ENCODE data around the gene SF3A1. TPM values are rescaled to one million over a fixed set of nuclear protein-coding genes. Genes with fewer than 3 reads are reported as not detected.
A peak's percentile ranks its signal among the peaks of the same experiment; 100 is the strongest.

SF3A1 gene
- total RNA-seq, 1 experiment from 2014 or later = 52.2 TPM

DNA sequence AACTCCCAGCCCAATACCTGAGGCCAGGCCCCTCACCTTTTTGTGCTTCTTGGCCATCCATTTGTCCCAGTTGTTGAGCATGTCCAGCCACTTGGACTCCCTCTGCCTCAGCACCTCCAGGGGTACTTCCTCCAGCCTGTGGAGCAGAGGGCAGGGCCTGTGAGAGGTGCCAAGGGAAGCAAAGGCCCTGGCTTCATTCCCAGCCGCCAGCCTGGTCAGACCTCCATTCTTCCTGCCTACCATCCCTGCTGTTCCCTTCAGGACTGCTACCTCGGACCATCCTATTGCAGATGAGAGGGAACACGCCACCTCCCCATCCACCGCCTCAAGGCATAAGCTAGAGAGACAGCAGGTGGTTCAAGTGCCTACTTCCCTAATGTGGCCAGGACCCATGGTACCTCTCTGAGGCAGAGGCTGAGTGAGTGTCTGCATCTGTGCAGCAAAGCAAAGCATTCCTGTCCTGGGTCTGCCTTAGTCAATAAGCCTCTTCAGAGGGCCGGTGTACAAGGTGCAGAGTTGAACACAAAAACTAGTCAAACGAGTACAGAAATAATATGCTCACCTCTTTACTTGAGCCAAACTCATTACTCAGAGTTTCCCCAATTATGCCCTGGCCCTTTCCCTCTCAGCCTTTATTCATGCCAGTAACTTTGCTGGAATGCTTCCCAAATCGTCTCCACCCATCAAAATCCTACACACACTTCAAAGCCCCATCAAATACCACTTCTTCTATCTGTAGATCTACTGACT lies 52.0 kb downstream of the SF3A1 start:
- DNase-seq (ENCODE audit: low read depth) = no peak

DNA sequence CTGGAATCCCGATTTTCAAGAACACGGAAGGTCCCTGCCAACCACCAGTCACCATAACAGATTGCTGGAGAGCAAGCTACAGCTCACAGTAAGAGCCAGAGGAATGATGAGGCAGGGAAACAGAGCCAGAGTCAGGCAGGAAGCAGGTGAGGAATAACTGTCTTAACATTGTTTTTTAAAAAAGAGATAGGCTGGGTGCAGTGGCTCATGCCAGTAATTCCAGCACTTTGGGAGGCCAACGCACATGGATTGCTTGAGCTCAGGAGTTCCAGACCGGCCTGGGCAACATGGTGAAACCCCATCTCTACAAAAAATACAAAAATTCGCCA lies 53.9 kb downstream of the SF3A1 start:
- DNase-seq (ENCODE audit: low read depth) = no peak

DNA sequence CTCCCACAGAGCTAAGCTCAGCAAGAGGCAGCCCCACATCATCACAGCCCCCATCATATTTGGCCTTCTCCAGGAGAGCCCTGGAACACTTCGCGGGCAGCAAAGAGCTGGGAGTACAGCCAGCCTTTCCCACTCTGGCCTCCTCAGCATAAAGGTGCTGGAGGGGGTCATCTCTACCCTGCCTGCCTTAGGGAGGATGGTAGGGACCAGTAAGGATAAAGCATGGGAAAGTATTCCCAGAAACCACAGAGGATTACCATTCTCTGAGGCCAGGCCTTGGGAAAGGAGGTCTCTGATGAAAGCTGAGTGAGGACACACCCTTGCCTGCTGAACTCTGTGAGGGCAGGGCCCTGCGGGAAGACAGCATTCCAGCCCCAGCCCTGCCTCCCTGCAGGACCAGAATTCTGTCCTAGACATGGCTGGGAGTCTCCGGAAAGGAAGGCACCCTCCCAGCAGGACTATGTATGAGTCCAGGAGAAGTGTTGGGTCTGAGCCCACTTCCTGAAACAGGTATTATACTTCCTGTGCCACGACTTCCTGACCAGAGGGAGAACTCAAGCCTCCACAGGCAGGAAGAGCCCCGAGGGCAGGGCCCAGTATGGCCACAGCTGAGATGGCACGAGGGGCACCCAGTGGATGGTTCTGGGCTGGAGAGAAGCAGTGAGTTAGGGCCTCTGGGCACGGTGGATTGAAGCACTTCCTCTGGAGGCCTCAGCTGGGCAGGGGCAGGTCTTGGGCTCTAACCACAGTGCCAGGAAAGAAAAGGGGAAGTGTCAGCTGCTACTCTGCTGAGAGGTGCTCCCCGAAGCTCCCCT lies 54.5 kb downstream of the SF3A1 start:
- DNase-seq (ENCODE audit: low read depth) = no peak

DNA sequence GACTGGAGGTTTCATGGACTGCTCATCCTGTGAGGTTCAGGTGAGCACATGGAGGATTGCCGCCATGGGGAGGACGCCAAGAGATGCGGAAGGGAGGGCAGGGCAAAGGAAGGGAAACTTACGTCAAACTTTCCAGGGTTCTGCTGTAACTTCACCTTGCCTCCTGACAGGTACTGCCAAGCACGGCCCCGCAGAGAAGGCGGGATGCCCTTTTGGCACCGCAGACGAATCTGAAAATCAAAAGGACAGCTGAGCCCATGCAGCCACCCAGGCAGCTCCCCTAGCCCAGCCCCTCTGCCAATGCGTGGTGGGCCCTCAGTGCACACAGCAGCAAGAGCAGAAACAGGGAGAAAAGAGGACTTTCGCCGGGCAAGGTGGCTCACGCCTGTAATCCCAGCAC lies 57.4 kb downstream of the SF3A1 start:
- DNase-seq (ENCODE audit: low read depth) = no peak

DNA sequence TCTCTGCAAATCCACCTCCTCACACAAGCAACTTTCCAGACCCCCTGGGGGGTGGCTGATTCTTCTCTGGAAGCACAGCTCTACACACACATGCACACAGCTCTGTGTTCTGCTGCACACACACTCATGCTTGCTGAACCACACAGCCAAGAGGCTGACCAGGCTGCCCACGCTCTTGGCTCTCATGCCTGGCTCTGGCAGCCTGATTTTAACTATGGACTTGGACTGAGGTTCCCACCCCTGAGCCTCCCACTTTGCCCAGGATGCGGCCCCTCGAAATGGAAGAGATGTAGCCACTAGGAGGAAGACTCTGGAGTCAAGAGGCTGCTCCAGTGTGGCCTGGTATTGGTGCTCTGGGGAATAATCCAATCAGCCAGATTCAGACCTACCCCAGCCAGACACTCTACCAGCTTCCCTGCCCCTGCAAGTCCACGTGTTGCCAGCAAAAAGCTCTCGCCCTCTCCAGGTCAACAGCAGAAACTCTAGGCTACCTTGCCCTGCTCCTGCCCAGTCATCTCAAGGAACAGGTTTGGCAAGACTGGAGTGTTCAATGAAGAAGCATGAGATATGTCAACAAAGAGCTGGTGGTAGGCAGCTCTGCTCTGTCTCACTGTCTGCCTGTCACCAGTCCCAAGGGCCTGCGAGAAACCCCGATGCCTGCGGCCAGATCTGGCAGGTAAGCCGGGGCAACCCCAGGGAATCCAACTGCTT lies 58.5 kb downstream of the SF3A1 start:
- DNase-seq (ENCODE audit: low read depth) = no peak

DNA sequence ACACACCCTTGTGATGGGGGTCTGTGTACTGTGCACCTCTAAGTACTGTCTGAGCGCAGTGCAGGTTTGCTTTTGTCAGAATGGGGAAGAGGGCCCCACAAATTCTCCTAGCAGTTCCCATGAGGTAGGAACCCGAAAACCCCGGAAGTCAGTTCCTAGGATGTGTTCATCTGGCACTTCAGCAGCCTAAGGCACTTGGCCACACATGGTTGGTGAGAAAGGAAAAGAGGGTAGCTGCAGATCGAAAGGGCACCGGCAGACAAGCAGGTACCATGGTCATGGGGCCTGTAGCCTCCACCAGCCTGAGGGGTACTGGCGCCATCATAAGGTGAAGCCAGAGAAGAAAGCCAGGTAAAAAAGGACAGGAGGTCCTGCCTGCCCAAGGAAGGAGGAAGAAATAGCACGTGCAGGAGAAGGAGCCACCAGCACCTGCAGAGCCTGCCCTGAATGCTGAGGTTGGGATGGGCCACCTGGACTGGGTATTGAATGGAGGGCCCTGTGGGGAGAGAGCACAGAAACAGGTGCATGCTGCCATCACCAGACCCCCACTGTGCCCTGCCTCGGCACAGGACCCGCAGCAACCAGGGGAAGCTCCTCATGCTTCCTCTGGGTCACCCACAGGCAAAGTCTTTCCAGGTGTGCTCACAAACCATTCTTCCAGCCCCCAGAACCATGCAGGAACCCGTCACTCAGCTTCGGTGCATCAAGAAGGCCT lies 59.3 kb downstream of the SF3A1 start:
- DNase-seq (ENCODE audit: low read depth) = no peak

DNA sequence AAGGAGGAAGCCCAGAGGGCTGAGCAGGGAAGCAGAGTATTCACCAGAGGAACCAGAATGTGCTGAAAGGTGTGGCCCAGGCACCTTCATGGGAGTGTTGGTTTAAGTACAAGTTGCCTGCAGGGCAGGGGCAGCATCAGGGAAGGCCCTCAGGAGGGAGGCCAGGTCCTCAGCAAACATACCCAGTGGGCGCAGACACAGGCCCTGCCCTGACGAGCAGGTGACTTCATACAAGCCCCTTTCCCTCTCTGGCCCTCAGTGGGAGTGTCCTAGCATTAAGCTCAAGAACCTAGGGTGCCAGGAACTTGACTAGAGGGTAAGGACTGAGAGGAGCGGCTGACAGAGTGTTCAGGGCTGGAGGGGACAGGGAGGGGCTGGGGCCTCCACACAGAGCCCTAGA lies 59.9 kb downstream of the SF3A1 start:
- DNase-seq (ENCODE audit: low read depth) = no peak

DNA sequence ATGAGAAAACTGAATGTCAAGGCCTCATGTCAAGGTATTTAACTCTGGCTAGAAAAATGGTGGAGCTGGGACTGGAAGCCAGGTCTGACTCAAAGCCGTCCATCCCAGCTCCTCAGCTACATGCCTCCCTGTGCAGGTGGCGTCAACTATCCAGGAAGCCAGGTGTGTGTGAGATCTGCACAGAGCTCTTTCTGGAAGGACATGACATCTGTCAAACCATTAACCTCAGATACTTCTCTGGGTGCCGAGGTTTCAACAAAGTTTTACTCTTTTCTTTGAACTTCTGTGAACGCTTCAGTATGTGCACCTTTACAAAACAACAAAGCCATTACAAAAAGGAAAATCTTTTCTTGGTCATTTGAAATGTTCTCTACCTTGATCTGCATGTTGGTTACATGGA lies 60.4 kb downstream of the SF3A1 start:
- no peak for DNase-seq (ENCODE audit: low read depth)

DNA sequence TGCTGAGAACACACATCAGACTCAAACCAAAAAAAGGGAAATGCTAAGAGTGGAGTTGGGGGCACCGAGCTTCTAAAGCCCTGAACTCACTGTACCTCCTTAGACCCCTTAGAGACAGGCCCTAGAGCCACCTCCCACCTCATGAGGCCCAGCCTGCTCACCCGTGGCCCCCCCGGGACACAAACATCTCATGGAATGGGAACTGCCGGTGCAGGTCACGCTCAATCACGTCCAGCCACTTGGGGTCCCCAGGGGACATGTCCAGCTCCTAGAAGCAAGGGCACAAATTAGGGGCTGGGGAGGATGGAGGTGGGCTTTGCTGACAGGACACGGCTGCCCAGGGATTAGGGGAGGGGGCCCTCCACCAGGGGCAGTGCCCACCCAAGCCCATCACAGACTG lies 61.1 kb downstream of the SF3A1 start:
- no peak for DNase-seq (ENCODE audit: low read depth)

DNA sequence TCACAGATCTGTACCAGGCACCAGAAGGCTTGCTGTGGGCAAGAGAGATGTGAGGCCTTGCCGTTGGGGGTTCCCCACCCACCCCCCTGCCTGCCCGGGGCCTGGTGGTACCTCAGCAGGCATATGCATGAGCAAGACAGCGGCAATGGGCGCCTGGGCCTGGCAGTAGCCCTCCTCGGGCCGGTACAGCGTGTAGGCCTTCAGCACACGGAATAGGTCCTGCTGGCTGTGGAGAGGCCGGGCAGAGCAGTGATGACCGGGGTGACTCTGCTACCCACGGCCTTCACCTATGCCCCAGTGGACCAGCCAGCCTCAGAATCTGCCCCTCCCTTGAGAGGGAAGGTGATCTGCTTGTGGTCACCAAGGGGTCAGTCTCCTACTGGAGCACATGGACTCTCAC lies 61.9 kb downstream of the SF3A1 start:
- no peak for DNase-seq (ENCODE audit: low read depth)

DNA sequence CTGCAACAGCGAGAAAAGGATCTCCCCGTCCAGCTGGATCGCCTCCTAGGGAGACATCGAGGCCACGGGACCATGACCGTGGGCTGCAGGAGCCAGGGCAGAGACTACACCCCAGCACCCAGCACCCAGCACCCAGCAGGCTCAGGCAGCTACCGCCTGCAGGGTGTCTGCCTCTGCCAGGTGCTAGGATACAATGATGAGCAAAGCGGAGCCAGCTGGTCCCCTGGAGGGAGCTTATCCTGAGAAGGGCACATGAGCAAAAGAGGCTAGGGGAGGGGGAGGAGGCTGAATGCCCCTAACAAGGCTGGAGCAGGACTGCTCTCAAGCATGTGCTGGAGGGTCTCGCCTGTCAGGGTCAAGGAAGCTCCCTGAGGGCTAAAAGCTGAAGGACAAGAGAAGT lies 62.6 kb downstream of the SF3A1 start:
- no peak for DNase-seq (ENCODE audit: low read depth)

DNA sequence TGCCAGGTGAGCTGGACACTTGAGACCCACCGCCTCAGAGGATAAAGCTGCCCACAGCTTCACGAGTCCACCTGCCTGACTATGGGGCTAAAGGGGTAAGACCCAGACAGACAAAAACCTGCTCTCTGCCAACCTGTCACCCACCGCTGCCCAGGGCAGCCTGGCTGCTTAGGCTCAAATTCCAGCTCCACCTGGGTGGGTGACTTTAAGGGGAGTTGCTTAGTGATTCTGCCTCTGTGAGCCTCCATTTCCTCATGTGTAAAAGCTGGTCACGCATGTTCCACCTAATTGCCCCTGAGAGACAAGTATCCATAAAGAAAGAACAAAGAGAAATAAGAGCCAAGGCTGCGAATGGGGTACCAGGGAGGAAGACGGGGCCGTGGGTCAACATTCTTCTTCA lies 63.7 kb downstream of the SF3A1 start:
- DNase-seq (ENCODE audit: low read depth) = no peak

DNA sequence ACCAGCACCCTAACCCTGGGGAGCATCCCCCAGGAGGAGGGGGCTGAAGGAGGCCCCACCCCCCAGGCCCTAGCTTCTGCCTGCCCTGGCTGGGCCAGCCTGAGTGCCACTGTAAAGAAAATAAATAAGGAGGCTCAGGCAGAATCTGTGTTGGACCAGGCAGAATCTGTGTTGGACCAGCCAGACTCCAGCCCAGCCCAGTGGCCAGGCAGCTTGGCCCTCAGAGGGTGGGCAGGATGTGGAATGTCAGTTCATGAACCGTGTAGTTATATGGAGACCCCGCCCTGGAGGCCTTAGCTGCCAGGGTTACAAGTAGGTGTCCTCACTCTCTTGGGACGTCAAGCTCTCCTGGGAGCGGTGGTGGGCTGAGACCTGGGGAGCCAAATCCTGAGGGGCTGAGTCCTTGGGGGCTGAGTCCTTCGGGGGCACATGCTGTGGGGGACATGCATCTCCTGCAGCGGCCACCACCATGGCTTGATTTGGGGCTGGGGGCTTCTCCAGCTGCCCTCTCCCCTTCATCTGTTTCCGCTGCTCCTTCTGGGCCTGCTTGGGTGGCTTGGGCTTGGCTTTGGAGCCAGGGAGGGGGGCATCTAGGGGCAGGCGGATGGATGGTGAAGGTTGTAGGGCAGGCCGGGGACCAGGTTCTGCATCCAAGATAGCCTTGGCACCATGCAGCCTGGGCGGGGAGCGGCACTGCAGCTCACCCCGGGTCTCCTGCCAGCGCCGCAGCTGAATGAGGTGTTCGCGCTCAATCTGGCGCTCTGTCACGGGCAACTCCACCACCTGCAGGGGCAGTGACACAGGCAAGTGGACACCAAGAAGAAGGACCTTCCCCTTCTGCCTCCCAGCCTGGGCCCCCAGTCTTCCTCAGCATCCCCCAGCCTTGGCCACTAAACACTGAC lies 64.4 kb downstream of the SF3A1 start:
- DNase-seq (ENCODE audit: low read depth) = no peak

DNA sequence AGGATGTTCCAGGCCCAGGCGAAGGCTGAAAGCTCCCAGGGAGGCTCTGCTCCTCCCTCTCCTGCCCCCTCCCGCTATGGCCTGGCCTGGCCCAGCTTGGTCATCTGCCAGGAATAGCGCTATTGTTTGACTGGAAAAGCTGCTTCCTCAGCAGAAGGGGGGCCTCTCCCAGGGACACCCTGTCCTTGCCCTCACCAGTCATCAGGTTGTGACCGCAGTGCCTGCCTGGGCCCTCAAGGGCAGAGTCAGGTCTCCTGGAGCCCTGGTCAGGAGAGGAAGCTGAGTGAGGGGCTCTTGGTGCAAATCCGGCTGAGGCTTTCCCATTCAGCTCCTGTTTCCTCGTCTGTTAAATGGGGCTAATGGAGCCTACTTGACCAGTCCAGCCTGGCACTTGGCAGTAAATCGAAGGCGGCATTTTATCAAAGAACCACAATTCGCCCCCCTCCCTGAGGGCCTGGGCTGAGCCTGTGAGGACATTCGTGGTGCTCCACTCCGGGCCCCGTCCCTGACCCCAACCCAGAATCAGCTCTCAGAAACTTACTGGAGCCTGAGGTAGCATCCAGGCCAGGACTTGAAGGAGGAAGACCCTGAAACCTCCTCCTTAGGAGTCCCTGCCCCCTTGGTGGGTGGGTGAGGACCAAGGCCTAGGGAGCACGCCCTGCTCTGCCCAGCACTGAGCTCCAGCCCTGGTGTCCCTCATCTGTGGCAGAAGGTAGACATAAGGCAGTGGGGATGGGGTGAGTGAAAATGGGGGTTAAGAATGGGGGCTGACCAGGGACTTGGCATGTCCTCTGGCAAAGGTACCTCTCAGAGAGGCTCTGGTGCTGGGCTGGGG lies 65.4 kb downstream of the SF3A1 start:
- peak; percentile 76 for DNase-seq (ENCODE audit: low read depth)

DNA sequence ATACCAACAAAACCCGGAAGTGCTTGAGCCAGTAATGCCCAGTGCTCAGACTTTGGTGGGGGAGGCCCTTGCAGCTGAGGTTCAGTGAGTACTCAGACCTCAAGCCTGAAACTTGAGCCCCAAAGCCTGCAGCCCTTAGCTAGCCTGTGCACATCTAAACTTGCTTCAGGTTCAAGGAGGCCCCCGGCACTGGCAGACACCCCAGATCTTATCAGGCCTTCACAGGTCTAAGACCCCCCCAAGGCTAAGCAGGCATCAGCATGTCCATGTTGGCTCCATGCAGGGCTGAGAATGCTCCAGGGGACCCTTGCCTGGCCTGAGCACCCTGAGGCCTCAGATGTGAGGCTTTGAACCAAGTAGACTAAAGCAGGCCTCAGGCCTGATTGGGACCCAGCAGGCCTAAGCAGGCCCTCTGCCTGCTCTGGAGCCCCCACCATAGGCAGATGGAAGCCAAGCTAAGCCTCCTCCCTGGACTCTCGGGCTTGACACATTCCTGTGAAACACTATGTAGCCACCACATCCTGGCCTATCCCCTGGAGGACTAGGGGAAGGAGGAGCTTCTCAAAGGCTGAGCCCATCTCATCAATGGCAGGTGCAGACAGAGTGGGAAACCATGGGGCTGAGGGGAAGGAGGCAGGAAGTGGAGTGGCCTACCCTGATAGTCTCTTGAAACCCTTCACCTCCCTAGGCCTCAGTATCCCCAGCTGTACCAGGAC lies 66.2 kb downstream of the SF3A1 start:
- DNase-seq (ENCODE audit: low read depth) = peak; percentile 79

DNA sequence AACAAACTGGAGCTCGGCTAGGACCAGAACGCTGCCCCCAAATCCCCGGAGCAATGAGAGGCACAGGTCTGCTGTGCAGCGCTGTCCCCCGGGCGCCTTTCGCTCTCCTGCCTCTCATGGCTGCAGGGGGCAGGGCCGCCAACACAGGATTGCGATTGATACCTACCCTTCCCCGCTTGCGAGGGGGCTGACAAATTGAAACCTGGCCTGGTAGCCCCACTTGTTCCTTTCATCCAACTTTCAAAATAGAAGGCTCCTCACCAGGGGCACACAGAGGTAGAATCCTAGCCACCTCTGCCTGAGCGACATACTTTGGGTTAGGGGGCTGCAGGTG lies 66.7 kb downstream of the SF3A1 start:
- DNase-seq (ENCODE audit: low read depth) = no peak

DNA sequence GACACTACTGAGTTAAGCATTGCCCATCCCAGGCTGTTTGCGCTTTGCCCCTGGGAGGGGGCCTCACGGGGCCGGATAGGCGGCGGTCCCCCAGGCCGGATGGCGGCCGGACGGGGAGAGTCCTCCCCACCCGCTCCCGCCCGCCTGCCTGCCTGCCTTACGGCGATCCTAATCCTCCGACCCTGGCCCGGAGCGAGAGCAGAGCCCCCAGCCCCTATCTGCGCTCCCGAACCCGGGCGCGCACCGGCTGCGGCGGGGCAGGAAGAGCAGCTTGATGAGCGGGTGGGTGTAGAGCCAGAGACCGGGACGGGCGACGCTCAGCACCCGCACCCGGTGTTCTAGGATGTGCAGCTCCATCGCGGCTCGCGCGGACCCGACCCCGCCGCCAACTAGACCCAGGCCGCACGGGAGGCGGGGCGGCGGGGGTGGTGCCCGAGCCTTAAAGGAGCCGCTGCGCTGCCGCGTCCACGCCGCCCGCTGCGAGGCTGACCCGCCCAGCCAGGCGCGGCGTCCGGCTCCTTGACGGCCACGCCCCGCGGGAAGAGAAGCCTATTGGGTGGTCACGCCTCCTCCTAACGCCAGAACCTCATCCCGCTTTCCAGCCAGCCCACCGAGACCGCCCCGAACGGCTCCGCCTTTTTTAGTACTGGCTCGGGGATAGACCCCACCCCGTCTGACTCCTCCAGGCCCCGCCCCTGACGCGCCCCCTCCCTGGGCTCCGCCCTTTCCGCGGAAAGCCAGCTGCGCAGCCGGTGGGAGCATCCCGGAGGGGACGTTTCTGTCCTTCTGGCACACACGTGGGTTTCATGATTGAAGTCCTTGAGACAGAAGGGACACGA lies 67.3 kb downstream of the SF3A1 start, which contains the start of gene CASTOR1:
Gene CASTOR1 (minus strand): TSS at position 365 of the 839 bp plus-strand sequence. CDS start 8 bp downstream, at position 357.
- peak; percentile 95 for DNase-seq (ENCODE audit: low read depth)

DNA sequence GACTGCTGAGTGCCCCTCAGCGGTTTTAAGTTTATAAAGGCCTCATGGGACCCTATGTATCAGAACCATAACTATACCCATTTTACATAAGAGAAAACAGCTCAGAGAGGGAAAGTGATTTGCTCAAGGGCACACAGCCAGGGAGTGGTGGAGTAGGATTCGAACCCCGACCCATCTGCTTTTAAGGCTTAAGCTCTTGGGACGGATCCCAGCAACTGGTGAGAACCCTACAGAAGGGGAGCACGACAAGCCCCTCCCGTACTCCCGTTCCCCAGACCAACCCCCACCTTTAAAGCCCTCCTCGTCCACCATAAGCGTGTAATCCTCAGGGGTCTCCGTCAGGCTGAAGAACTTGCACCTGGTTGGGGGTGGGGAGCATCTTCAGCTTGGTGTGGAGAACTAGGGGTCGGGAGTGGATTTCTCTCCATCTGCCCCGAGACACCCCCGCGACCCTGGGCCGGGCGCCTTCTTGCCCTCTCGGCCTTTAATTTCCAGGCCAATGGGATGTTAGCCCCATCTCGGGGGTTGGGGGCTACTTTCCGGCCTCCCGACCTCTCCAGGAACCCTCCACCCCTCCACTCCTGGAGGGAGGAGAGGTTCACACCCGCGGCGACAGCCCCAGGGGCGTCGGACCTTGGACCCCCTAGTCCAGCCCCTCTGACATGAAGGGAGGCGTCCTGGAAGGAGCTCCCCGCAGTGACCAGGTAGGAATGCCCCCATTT lies 68.1 kb downstream of the SF3A1 start:
- no peak for DNase-seq (ENCODE audit: low read depth)
